ENCODE measurements around the gene TXNDC17. TPM values are rescaled to one million over a fixed set of nuclear protein-coding genes. Genes with fewer than 3 reads are reported as not detected.

Gene TXNDC17
- total RNA-seq, 1 donor from 2014 or later: 164 TPM

GRCh38 chr17:6596511-6596910 is 44.3 kb upstream of the TXNDC17 start:
- no peak for TF ChIP-seq POLR2AphosphoS5 (IDR thresholded peaks at IDR 0.05; ENCODE audit: insufficient read depth in 1 of 2, low read depth in 1 of 2)
- DNase-seq (ENCODE audit: extremely low spot score in 2 of 2): no peak
- intact Hi-C loops (cut with DNase I): no loop called here
- H3K27me3 ChIP-seq: no peaks in the 10 kb centered on the region
- no peak overlapping the region for H3K4me3 ChIP-seq
- H3K36me3 ChIP-seq: peaks cover 3 to 53% of the 10 kb centered on the region in 2 donors
- no peaks in the 10 kb centered on the region for H3K9me3 ChIP-seq
- no peak overlapping the region for H3K27ac ChIP-seq
- peaks cover 6% of the 10 kb centered on the region for H3K4me1 ChIP-seq

GRCh38 chr17:6596941-6597340 is 43.9 kb upstream of the TXNDC17 start:
- no peaks in the 10 kb centered on the region for H3K27me3 ChIP-seq
- no peak overlapping the region for H3K27ac ChIP-seq
- H3K9me3 ChIP-seq: no peaks in the 10 kb centered on the region
- H3K4me3 ChIP-seq: no peak overlapping the region
- DNase-seq (ENCODE audit: extremely low spot score in 2 of 2): no peak
- H3K4me1 ChIP-seq: peaks cover 6% of the 10 kb centered on the region
- intact Hi-C loops (cut with DNase I): no loop called here
- H3K36me3 ChIP-seq: peaks cover 3 to 53% of the 10 kb centered on the region in 2 donors
- no peak for TF ChIP-seq POLR2AphosphoS5 (IDR thresholded peaks at IDR 0.05; ENCODE audit: insufficient read depth in 1 of 2, low read depth in 1 of 2)
- TF ChIP-seq POLR2A (IDR thresholded peaks at IDR 0.05): no peak
- no peak for TF ChIP-seq CTCF (IDR thresholded peaks at IDR 0.05)

- Histone ChIP-seq H3K27ac (no peak overlapping the region), H3K4me1 (peaks cover 6% of the 10 kb centered on the region), H3K36me3 (peaks cover 3 to 57% of the 10 kb centered on the region in 2 donors), H3K27me3 (no peaks in the 10 kb centered on the region), H3K9me3 (no peaks in the 10 kb centered on the region), H3K4me3 (no peak overlapping the region)
- TF ChIP-seq CTCF (IDR thresholded peaks at IDR 0.05) (no peak), POLR2AphosphoS5 (IDR thresholded peaks at IDR 0.05; ENCODE audit: insufficient read depth in 1 of 2, low read depth in 1 of 2) (no peak), POLR2A (IDR thresholded peaks at IDR 0.05) (no peak)
- no peak for DNase-seq (ENCODE audit: extremely low spot score in 2 of 2)
- intact Hi-C loops (cut with DNase I): no loop called here
These were observed 43.1 kb upstream of the TXNDC17 start for GRCh38 chr17:6597727-6598126.

GRCh38 chr17:6599364-6599763 is 41.5 kb upstream of the TXNDC17 start:
- Histone ChIP-seq H3K27me3 (no peaks in the 10 kb centered on the region), H3K4me1 (peaks cover 6% of the 10 kb centered on the region), H3K36me3 (peaks cover 3 to 40% of the 10 kb centered on the region in 2 donors), H3K27ac (no peak overlapping the region), H3K9me3 (no peaks in the 10 kb centered on the region), H3K4me3 (no peak overlapping the region)
- TF ChIP-seq POLR2AphosphoS5 (IDR thresholded peaks at IDR 0.05; ENCODE audit: insufficient read depth in 1 of 2, low read depth in 1 of 2) (no peak), POLR2A (IDR thresholded peaks at IDR 0.05) (no peak), CTCF (IDR thresholded peaks at IDR 0.05) (no peak)
- intact Hi-C loops (cut with DNase I): no loop called here
- DNase-seq (ENCODE audit: extremely low spot score in 2 of 2): no peak

GRCh38 chr17:6602141-6602540 is 38.7 kb upstream of the TXNDC17 start:
- Histone ChIP-seq H3K4me1 (peaks cover 6% of the 10 kb centered on the region), H3K9me3 (no peaks in the 10 kb centered on the region), H3K27me3 (no peaks in the 10 kb centered on the region), H3K27ac (no peak overlapping the region), H3K4me3 (no peak overlapping the region), H3K36me3 (peaks cover 0 to 30% of the 10 kb centered on the region in 2 donors)
- intact Hi-C loops (cut with DNase I): no loop called here
- TF ChIP-seq CTCF (IDR thresholded peaks at IDR 0.05): no peak
- TF ChIP-seq POLR2A (IDR thresholded peaks at IDR 0.05): no peak
- no peak for TF ChIP-seq POLR2AphosphoS5 (IDR thresholded peaks at IDR 0.05; ENCODE audit: insufficient read depth in 1 of 2, low read depth in 1 of 2)
- no peak for DNase-seq (ENCODE audit: extremely low spot score in 2 of 2)
